GM19324 (cell line): ENCODE data around the gene EEF1A1.
A peak's percentile ranks its signal among the peaks of the same experiment; 100 is the strongest.
"Not testable (repeated sequence)": the region's sequence is repeated elsewhere in the genome, so short reads cannot be mapped to it uniquely, and the experiment has no call there.

Source experiments
- ATAC-seq: cut with Tn5 transposase; IDR thresholded peaks from one replicate; pipeline ENCODE4 v1.9.1; 2021; ENCODE audit warnings: mild to moderate bottlenecking, moderate library complexity; ENCODE audit not compliant: unreplicated experiment, low FRiP score

The EEF1A1 gene

DNA sequence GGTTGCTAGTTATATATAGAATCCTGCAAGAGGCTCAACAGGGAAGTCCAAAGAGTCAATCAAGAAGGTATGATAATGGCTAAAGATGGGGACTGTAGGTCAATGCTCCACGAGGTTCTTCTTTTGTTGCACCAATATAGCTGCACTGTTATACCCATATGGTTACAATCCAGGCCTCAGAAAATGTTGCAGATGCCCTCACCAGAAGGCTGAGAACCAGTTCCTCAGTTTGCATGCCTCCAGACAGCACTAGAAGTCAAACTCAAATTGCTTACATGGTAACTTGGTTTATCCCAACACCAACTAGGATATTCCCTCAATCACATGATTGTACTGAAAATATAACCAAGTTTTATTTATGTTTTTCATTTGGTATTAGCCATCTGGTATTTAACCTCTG, 12.1 kb downstream of the EEF1A1 start:
- no peak for ATAC-seq

DNA sequence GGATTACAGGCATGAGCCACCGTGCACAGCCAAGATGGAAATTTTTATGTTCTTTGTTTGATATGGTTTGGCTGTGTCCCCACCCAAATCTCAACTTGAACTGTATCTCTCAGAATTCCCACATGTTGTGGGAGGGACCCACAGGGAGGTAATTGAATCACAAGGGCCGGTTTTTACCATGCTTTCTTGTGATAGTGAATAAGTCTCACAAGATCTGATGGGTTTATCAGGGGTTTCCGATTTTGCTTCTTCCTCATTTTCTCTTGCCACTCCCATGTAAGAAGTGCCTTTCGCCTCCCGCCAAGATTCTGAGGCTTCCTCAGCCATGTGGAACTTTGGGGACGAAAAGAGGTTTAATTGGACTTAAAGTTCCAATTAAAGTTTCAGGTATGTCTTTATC, 14.6 kb downstream of the EEF1A1 start:
- ATAC-seq, result no peak

DNA sequence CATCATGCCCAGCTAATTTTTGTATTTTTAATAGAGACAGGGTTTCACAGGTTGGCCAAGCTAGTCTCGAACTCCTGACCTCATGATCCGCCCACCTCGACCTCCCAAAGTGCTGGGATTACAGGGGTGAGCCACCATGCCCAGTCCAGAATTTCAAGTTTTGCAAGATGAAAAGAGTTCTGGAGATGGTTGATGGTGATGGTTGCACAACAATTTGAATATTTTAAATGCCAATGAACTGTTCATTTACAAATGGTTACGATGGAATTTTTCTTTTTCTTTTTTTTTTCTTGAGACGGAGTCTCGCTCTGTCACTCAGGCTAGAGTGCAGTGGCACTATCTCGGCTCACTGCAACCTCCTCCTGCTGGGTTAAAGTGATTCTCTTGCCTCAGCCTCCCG, 15.1 kb downstream of the EEF1A1 start:
- not testable (repeated sequence) for ATAC-seq

DNA sequence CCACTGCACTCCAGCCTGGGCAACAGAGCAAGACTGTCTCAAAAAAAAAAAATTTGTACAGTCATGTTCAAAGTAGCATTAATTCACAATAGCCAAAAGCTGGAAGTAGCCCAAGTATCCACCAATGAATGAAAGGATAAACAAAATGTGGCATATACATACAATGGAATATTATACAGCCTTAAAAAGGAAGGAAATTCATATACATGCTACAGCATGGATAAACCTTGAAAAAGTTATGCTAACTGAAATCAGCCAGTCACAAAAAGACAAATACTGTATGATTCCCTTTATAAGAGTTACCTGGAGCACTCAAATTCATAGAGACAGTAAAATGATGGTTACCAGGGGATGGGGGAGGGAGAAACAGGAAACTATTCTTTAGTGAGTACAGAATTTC, 15.7 kb downstream of the EEF1A1 start:
- no peak for ATAC-seq

DNA sequence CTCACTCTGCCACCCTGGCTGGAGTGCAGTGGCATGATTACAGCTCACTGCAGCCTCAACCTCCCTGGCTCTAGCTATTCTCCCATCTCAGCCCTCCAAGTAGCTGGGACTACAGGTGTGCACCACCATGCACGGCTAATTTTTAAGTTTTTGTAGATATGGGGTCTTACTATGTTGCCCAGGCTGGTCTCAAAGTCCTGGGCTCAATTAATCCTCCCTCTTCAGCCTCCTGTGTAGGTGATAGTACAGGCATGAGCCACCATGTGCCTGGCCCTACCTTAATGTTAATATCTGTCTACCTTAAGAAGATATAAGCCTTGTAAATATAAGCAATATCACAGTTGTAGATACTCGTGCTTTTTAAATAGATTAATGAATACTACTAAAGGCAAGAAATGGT, 16.7 kb downstream of the EEF1A1 start:
- no peak for ATAC-seq

DNA sequence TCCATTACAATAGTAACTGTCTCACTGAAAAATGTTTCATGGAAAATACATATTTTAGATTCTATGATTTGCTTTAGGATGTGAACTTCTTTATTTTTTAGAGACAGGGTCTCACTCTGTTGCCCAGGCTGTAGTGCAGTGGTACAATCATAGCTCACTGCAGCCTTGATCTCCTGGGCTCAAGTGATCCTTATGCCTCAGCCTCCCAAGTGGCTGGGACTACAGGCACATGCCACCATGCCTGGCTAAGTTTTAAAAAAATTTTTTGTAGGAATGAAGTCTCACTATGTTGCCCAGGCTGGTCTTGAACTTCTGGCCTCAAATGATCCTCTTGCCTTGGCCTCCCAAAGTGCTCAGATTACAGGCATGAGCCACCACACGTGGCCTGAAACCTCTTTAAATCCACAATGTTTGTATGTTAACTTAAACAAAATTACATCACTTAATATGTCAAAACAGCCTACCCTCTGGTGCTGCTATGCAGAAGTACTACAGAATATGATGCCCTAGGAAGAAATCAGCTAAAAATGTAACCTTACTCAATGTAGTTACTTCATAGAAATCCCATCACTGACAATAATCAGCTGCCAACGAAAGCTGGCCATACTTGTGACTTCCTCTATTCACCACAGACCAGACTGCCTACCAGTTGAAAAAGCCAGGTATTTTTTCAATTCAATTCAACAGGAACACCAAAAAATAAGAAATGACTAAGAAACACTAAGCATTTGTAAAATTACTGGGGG, 17.6 kb downstream of the EEF1A1 start:
- no peak for ATAC-seq

DNA sequence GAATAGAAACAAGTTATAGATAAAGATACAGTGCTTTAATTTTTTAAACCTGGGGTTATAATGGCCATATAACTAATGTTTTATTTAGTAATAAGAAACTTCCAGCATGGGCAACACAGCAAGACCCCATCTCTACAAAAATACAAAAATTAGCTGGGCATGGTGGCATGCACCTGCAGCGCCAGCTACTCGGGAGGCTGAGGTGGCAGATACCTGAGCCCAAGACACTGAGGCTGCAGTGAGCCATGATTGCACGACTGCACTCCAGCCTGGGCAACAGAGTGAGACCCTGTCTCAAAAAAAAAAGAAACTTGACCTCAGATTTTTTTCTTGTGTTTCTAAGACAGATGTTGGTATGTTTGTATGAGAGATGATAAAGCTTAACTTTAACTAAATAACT, 22.9 kb downstream of the EEF1A1 start:
- no peak for ATAC-seq

DNA sequence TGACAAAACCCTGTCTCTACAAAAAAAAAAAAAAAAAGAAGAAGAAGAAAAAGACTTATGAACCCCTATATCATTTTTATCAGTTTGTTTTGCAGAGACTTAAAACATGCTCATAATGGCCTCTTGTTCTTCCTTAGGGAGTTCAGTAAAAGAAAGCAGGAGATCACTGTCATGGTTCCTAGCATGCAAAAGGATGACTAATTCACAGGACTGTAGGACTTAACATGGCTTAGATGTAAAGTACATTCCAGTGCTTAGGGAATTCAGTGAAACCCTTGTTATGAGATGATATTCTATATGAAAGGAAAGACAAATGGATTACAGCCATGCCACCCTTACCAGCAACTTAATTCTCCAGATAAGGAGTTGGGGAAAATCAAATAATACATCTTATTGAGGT, 29.5 kb downstream of the EEF1A1 start:
- no peak for ATAC-seq

DNA sequence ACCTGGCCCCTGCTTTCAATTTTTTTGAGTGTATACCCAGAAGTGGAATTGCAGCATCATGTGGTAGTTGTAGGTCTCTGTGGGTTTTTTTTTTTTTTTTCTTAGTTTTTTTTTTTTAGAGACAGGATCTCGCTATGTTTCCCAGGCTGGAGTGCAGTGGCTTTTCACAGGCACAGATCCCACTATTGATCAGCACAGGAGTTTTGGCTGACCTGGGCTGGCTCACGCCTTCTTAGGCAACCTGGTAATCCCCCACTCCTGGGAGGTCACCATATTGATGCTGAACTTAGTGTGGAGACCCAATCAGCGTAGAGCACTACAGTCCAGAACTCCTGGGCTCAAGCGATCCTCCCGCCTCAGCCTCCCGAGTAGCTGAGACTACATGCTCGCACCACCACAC, 33.4 kb downstream of the EEF1A1 start:
- ATAC-seq, result no peak

DNA sequence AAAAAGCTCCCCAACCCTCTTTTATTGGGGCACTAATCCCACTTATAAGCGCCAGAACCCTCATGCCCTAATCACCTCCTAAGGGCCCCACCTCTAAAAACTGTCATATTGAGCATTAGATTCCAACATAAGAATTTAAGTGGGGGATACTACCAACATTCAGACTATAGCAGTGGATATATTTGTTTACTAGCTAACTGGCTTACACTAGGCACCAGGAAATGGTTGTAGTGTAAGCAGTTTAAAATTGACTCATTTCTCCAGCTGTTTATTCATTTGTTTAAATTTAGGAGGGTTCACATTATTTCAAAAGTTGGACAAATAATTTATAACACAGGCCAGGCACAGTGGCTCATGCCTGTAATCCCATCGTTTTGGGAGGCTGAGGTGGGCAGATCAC, 36.4 kb downstream of the EEF1A1 start:
- ATAC-seq, result no peak

DNA sequence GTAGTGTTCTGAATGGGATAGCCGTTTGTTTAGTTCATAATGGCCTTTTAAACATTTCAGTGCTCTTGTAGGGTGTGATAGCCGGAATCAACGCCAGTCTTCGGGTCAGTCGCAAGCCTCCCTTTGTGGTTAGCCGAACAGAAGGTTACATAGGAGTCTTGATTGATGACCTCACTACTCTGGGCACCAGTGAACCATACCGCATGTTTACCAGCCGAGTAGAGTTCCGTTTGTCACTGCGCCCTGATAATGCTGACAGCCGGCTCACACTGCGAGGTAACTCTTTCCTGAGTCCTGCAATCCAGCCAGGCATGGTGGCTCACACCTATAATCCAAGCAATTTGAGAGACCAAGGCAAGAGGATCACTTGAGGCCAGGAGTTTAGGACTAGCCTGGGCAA, 38.9 kb downstream of the EEF1A1 start:
- no peak for ATAC-seq

DNA sequence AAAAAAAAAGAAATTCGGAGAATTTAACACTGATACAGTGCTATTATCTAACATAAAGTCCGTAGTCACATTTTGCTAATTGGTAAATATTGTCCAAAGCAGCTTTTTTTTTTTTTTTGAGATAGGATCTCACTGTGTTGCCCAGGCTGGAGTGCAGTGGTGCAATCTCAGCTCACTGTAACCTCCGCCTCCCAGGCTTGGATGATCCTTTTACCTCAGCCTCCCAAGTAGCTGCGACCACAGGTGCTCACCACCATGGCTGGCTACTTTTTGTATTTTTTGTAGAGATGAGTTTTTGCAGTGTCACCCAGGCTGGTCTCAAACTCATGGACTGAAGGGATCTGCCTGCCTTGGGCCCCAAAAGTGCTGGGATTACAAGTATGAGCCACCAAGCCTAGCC, 43.4 kb downstream of the EEF1A1 start:
- no peak for ATAC-seq

DNA sequence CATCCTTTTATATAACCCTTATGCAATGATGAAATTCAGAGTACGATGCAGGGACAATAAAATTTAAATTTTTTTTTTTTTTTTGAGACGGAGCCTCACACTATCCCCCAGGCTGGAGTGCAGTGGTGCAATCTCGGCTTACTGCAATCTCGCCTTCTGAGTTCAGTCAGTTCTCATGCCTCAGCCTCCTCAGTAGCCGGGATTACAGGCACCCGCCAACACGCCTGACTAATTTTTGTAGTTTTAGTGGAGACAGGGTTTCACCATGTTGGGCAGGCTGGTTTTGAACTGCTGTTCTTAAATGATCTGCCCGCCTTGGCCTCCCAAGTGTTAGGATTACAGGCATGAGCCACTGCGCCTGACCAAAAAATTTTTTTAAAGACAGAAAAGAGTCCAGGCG, 44.1 kb downstream of the EEF1A1 start:
- no peak for ATAC-seq

DNA sequence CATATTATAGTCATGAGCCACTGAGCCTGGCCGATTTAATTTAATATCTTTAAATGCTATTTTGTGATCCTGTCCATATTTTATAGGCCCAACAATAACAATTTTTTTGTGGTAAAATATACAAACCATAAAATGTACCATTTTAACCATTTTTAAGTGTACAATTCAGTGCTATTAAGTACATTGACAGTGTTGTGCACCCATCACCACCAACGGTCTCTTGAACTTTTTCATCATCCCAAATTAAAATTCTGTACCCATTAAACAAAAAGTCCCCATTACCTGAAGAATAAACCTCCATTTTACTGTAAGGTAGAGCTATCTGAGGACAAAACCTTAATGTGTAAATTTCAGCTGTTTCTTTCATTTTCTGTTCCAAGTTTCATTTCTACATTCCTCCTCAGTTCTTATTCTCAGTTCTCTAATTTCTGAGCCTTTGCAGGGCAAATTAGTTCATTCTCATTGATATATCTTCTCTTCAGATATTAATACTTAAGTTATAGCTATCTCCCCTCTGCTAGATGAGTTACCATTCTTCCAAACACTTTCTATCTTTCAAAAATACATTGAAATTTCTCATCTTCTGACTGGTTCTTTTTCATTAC, 49.0 kb downstream of the EEF1A1 start:
- peak; percentile 78 for ATAC-seq
